Neural progenitor cell (in vitro differentiated cells): ENCODE measurements around the gene VPS41.

Experiments used
- EZH2 ChIP-seq: fragments of 200-600 bp; sonication (generic); IDR thresholded peaks from 2 replicates; pipeline ENCODE4 v1.6.1; 2017; ENCODE audit warnings: antibody characterized with exemption, mild to moderate bottlenecking, moderate library complexity
- EZH2phosphoT487 ChIP-seq: fragments of 200-600 bp; sonication (generic); IDR thresholded peaks from 2 replicates; pipeline ENCODE4 v1.6.1; 2017; ENCODE audit warnings: antibody characterized with exemption
- TF ChIP-seq, protein P1 (sequence below): fragments of 200-600 bp; sonication (generic); IDR thresholded peaks from 2 replicates; pipeline ENCODE4 v1.5.1; 2017; ENCODE audit warnings: antibody characterized with exemption, mild to moderate bottlenecking

DNA sequence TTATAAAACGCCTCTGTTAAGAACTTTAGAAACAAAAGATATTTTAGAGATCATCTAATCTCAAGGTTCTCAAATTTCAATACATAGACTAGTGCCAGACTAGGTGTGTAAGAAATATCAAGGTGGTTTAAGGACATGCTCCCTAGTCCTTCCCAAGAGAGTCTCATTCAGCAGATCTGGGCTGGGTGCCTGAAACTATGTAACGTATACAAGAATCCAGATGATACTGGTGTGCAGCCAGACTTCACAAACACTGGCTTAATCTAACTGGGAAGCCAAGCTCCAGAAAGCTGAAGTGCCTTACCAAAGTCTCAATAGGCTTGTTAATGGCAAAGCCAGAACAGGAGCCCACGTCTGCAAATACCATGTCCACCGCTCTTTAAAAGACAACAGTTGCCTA, 172.9 kb downstream of the VPS41 start:
- TF ChIP-seq EZH2phosphoT487, result no peak
- TF ChIP-seq, protein P1, sequence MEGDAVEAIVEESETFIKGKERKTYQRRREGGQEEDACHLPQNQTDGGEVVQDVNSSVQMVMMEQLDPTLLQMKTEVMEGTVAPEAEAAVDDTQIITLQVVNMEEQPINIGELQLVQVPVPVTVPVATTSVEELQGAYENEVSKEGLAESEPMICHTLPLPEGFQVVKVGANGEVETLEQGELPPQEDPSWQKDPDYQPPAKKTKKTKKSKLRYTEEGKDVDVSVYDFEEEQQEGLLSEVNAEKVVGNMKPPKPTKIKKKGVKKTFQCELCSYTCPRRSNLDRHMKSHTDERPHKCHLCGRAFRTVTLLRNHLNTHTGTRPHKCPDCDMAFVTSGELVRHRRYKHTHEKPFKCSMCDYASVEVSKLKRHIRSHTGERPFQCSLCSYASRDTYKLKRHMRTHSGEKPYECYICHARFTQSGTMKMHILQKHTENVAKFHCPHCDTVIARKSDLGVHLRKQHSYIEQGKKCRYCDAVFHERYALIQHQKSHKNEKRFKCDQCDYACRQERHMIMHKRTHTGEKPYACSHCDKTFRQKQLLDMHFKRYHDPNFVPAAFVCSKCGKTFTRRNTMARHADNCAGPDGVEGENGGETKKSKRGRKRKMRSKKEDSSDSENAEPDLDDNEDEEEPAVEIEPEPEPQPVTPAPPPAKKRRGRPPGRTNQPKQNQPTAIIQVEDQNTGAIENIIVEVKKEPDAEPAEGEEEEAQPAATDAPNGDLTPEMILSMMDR, result no peak
- no peak for TF ChIP-seq EZH2
